HepG2 (cell line): ENCODE measurements around the gene PKMYT1. TPM values are rescaled to one million over a fixed set of nuclear protein-coding genes. Genes with fewer than 3 reads are reported as not detected.

Experiments used
- AFF4 ChIP-seq: sonication (generic); formaldehyde crosslinking; IDR thresholded peaks from 2 replicates; pipeline ENCODE4 v1.4.0; 2020; ENCODE audit warnings: missing genetic modification reagents
- AHR ChIP-seq: IDR thresholded peaks from 2 replicates; pipeline ENCODE4 v1.6.1; 2018; ENCODE audit warnings: missing genetic modification reagents, missing compliant biosample characterization
- ARID2 ChIP-seq: sonication (generic); formaldehyde crosslinking; IDR thresholded peaks from 2 replicates; pipeline ENCODE4 v1.8.1; 2022; ENCODE audit warnings: mild to moderate bottlenecking, missing genetic modification reagents, borderline replicate concordance
- ATM ChIP-seq: fragments of 450-650 bp; IDR thresholded peaks from 2 replicates; pipeline ENCODE4 v1.7.1; 2017; ENCODE audit warnings: mild to moderate bottlenecking, borderline replicate concordance
- DPF2 ChIP-seq: sonication (generic); formaldehyde crosslinking; IDR thresholded peaks from 2 replicates; pipeline ENCODE4 v1.4.0; 2020; ENCODE audit warnings: mild to moderate bottlenecking, low read depth, missing genetic modification reagents, borderline replicate concordance
- PHF5A ChIP-seq: IDR thresholded peaks from one replicate; pipeline ENCODE4 v1.6.1; 2018; ENCODE audit warnings: low read depth, missing genetic modification reagents; ENCODE audit not compliant: unreplicated experiment
- PLRG1 ChIP-seq: fragments of 450-650 bp; conservative IDR thresholded peaks from 2 replicates; pipeline ENCODE4 v1.6.1; 2016
- SCMH1 ChIP-seq: sonication (generic); formaldehyde crosslinking; IDR thresholded peaks from 2 replicates; pipeline ENCODE4 v1.9.0; 2021; ENCODE audit warnings: missing genetic modification reagents, mild to moderate bottlenecking, borderline replicate concordance
- SP5 ChIP-seq: IDR thresholded peaks from 2 replicates; pipeline ENCODE4 v1.6.1; 2016; ENCODE audit warnings: low read depth, borderline replicate concordance
- STAG1 ChIP-seq: sonication (generic); formaldehyde crosslinking; IDR thresholded peaks from 2 replicates; pipeline ENCODE4 v1.4.0; 2020; ENCODE audit warnings: missing genetic modification reagents
- ZNF260 ChIP-seq: sonication (generic); formaldehyde crosslinking; IDR thresholded peaks from 2 replicates; pipeline ENCODE4 v1.4.0; 2020; ENCODE audit warnings: missing genetic modification reagents, low read depth, mild to moderate bottlenecking, borderline replicate concordance
- ZNF354B ChIP-seq: sonication (generic); formaldehyde crosslinking; IDR thresholded peaks from 2 replicates; pipeline ENCODE4 v1.8.0; 2022; ENCODE audit warnings: mild to moderate bottlenecking, missing genetic modification reagents
- ZNF550 ChIP-seq: sonication (generic); formaldehyde crosslinking; IDR thresholded peaks from 2 replicates; pipeline ENCODE4 v1.4.0; 2020; ENCODE audit warnings: mild to moderate bottlenecking, missing genetic modification reagents, borderline replicate concordance
- ZNF570 ChIP-seq: sonication (generic); formaldehyde crosslinking; IDR thresholded peaks from 2 replicates; pipeline ENCODE4 v1.4.0; 2020; ENCODE audit warnings: mild to moderate bottlenecking, missing genetic modification reagents, borderline replicate concordance
- ZNF816 ChIP-seq: sonication (generic); formaldehyde crosslinking; IDR thresholded peaks from 2 replicates; pipeline ENCODE4 v1.8.0; 2022; ENCODE audit warnings: missing genetic modification reagents, mild to moderate bottlenecking, borderline replicate concordance
- ZSCAN25 ChIP-seq: sonication (generic); formaldehyde crosslinking; IDR thresholded peaks from 2 replicates; pipeline ENCODE4 v1.8.0; 2022; ENCODE audit warnings: mild to moderate bottlenecking, missing genetic modification reagents
- polyA plus RNA-seq, 8 experiments: library from polyadenylated mRNA; depleted of rRNA in 3 of 8; stranded (reverse) in 7 of 8; unstranded in 1 of 8; fragments of >200 nt; fragmentation: Illumina TruSeq in 4 of 8; extraction: Trizol in 4 of 8; gene quantifications; 2 replicates each; pipeline versions ENCODE4 v1.2.1 to v1.2.3, GENCODE V29; 2011 to 2016; ENCODE audit warnings: low read depth in 4 of 8, missing spikeins in 1 of 8, mixed read lengths in 1 of 8; ENCODE audit not compliant: insufficient read depth in 1 of 8
- total RNA-seq, 5 experiments: library from RNA; depleted of rRNA; stranded (reverse); fragments of >200 nt; fragmentation: Illumina TruSeq; extraction: Trizol; gene quantifications; 2 replicates each; pipeline ENCODE4 v1.2.3, GENCODE V29; 2016; ENCODE audit warnings: low read depth in 1 of 5
- TF ChIP-seq, protein P1 (sequence below), 2 experiments: sonication (generic) in 1 of 2; formaldehyde crosslinking in 1 of 2; IDR thresholded peaks; 2 replicates each; pipeline versions ENCODE4 v1.4.0 to v1.6.1; 2016 to 2020; ENCODE audit warnings: borderline replicate concordance in 1 of 2, low read depth in 1 of 2, mild to moderate bottlenecking in 1 of 2, missing genetic modification reagents in 1 of 2
- TF ChIP-seq, protein P2 (sequence below): sonication (generic); formaldehyde crosslinking; IDR thresholded peaks from 2 replicates; pipeline ENCODE4 v1.5.1; 2020; ENCODE audit warnings: missing genetic modification reagents, mild to moderate bottlenecking, borderline replicate concordance

The PKMYT1 gene
- total and polyA plus RNA-seq, 2 of the 13 experiments (the other 11 are each of a cell fraction or from before 2014, with no cell fraction given) = 7.0 to 27.8 TPM

DNA sequence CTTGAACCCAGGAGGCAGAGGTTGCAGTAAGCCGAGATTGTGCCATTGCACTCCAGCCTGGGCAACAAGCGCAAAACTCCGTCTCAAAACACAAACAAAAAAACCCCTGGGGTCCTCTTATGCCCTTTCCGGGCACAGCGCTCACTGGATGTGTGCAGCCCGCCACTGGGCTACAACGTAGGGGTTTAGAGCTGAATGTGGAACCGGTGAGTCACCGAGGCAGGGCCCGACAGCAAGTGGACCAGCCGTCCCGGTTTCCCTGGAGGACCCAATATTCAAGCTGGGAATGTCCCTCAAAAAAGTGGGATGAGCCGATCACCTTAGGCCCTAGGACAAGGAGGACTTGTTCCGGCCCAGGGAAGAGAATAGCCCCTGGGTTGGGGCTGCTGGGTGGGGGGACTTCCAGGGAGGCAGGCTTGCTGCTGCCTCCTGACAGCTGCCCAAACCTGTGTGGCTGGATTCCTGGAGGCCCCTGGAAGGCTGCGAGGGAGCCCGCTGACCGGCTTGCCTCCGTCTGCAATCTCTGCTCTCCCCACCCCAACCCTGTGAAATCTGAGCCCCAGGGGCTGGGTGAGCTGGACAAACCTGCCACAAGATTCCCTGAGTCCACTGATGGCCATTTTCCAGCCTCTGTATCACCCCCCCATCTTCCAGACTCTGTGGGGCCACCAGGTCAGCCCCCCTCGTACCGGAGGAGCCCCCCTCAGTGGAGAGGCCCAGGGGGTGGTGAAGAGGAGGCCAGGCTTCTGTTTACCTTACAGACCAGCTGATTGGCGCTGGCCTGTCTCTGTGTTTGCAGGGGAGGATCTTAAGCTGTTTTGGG, 29.5 kb upstream of the PKMYT1 start (continued):
- TF ChIP-seq PLRG1 = no peak
- TF ChIP-seq, protein P1, sequence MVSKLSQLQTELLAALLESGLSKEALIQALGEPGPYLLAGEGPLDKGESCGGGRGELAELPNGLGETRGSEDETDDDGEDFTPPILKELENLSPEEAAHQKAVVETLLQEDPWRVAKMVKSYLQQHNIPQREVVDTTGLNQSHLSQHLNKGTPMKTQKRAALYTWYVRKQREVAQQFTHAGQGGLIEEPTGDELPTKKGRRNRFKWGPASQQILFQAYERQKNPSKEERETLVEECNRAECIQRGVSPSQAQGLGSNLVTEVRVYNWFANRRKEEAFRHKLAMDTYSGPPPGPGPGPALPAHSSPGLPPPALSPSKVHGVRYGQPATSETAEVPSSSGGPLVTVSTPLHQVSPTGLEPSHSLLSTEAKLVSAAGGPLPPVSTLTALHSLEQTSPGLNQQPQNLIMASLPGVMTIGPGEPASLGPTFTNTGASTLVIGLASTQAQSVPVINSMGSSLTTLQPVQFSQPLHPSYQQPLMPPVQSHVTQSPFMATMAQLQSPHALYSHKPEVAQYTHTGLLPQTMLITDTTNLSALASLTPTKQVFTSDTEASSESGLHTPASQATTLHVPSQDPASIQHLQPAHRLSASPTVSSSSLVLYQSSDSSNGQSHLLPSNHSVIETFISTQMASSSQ (IDR thresholded peaks at IDR 0.05; ENCODE audit: low read depth) = no peak
- TF ChIP-seq, protein P1 (CRISPR knock-in tag; IDR thresholded peaks at IDR 0.05; ENCODE audit: borderline replicate concordance) = no peak
- no peak for TF ChIP-seq ZNF354B (CRISPR knock-in tag)
- peak; percentile 45; the same call in 1 of the 2 replicates for TF ChIP-seq ZSCAN25
- no peak for TF ChIP-seq ZNF260
- 0 out of 2 replicates have a peak, but pooled peaks have one; percentile 31 for TF ChIP-seq SP5 (CRISPR knock-in tag)
- TF ChIP-seq ZNF570 (CRISPR knock-in tag) = no peak
- TF ChIP-seq ATM = no peak
- no peak for TF ChIP-seq STAG1
- TF ChIP-seq, protein P2, sequence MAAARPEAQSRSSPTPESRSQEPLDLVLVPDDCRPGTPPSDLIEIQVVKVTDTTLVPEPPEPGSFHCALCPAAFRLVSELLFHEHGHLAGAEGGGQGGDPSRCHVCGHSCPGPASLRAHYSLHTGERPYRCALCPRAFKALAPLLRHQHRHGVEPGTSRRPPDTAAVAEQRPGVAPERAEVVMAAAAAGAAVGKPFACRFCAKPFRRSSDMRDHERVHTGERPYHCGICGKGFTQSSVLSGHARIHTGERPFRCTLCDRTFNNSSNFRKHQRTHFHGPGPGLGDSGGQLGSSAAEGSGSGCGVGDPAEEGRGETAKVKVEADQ (CRISPR knock-in tag) = no peak
- TF ChIP-seq AHR (CRISPR knock-in tag) = no peak
- TF ChIP-seq AFF4 (CRISPR knock-in tag) = no peak
- TF ChIP-seq DPF2 = no peak
- TF ChIP-seq ARID2 (CRISPR knock-in tag) = no peak
- no peak for TF ChIP-seq ZNF816 (CRISPR knock-in tag)
- TF ChIP-seq SCMH1 (CRISPR knock-in tag) = no peak
- TF ChIP-seq ZNF550 = no peak
- TF ChIP-seq PHF5A = no peak
